Heart right ventricle (tissue), 16 donors: ENCODE data around the gene CACNA2D2. TPM values are rescaled to one million over a fixed set of nuclear protein-coding genes. Genes with fewer than 3 reads are reported as not detected.

Source experiments
- ATAC-seq, 8 donors: fragments of 200-7000 bp; cut with Tn5 transposase; one replicate each; pipeline ENCODE4 v1.9.1; 2020; ENCODE audit warnings: mild to moderate bottlenecking in 8 of 8, moderate library complexity in 8 of 8, moderate number of reproducible peaks in 1 of 8
- DNase-seq, 2 donors: peaks; one replicate each; pipeline ENCODE4 v3.0.0-alpha.2; 2020
- H3K27ac ChIP-seq, 10 donors: fragments of 200-600 bp; sonication (generic) in 2 of 10; one replicate each; pipeline versions ENCODE4 v1.5.0 to v1.8.0; 2020 to 2022; ENCODE audit warnings: mild to moderate bottlenecking in 3 of 10
- H3K27me3 ChIP-seq, 7 donors: fragments of 200-600 bp; one replicate each; pipeline ENCODE4 v1.8.0; 2021 to 2022; ENCODE audit warnings: mild to moderate bottlenecking in 2 of 7
- H3K36me3 ChIP-seq, 9 donors: fragments of 200-600 bp; sonication (generic) in 1 of 9; one replicate each; pipeline versions ENCODE4 v1.5.0 to v1.8.0; 2020 to 2022; ENCODE audit warnings: mild to moderate bottlenecking in 2 of 9
- H3K4me1 ChIP-seq, 9 donors: fragments of 200-600 bp; sonication (generic) in 1 of 9; one replicate each; pipeline versions ENCODE4 v1.5.0 to v1.8.0; 2020 to 2022; ENCODE audit warnings: mild to moderate bottlenecking in 4 of 9
- H3K4me3 ChIP-seq, 10 donors: fragments of 200-600 bp; sonication (generic) in 2 of 10; one replicate each; pipeline versions ENCODE4 v1.5.0 to v1.8.0; 2020 to 2022; ENCODE audit warnings: mild to moderate bottlenecking in 7 of 10, moderate library complexity in 2 of 10
- H3K9me3 ChIP-seq, 11 donors: fragments of 200-600 bp in 10 of 11; sonication (generic) in 2 of 11; one replicate each; pipeline versions ENCODE4 v1.5.0 to v1.8.0; 2013 to 2022; ENCODE audit warnings: mild to moderate bottlenecking in 2 of 11, control low read depth in 1 of 11, moderate library complexity in 1 of 11
- CTCF ChIP-seq, 9 donors: fragments of 200-600 bp; sonication (generic) in 2 of 9; IDR thresholded peaks; one replicate each; pipeline versions ENCODE4 v1.5.0 to v1.8.0; 2021 to 2022; ENCODE audit warnings: antibody characterized with exemption in 9 of 9, mild to moderate bottlenecking in 5 of 9, moderate library complexity in 1 of 9
- WGBS, 2 donors: extraction: QIAGEN DNeasy Blood & Tissue Kit; methylation state at CpG; one replicate each; pipeline ENCODE4 v1.1.7; 2013; ENCODE audit warnings: inconsistent platforms in 1 of 2; 5-methylcytosine and 5-hydroxymethylcytosine counted together
- intact Hi-C, 10 donors: fragments of 100-400 bp; cut with DNase I; formaldehyde crosslinking; loops; one replicate each; pipeline versions ENCODE4 v1.11.1 to v1.14.2; 2022
- polyA plus RNA-seq, 2 donors: library from polyadenylated mRNA; stranded (reverse); fragments of 200-250 nt; gene quantifications; one replicate each; pipeline ENCODE4 v1.2.3, GENCODE V29; 2013
- total RNA-seq, 10 donors: library from RNA; stranded (reverse); fragmentation: NEBNext Ultra II Directional in 3 of 10; extraction: Animal tissue kit (Norgen Biotek cat#: 25700) in 3 of 10; gene quantifications; one replicate each; pipeline versions ENCODE4 v1.2.1 to v1.2.4, GENCODE V29; 2021 to 2023
- donor health status: Arrhythmogenic right ventricular cardiomyopathy.
- donor health status: ischemic (EF 13 %, LVEDD 7.1; RV severe dilation, severe dysfunction).
- donor health status: healthy with polysubstance abuse.
- donor health status: DM: no; HTN: yes; CAD: no.
- donor health status: DM: no; HTN: no; CAD: no.
- donor health status: ischemic (EF 25% LVEDD 6.9; RV normal size, moderate dysfunction).
- donor health status: ischemic (EF 25% LVEDD 5.7; RV mildly dilated, moderate dysfunction).
- donor health status: healthy.
- donor health status: DM: yes; HTN: yes; CAD: no.
- donor health status: Ischemic cardiomyopathy.
- donor health status: ischemic (EF 35%, LVEDD 5.7; RV mildly dilated, moderate dysfunction).
- donor health status: nonischemic (EF 11% LVEDD 7.7; RV severe dilation, severe dysfunction).
- donor health status: DM: yes; HTN: yes; CAD: no.
- donor health status: PGD.
- donor health status: ischemic (EF 29% LVEDD 5.4; RV normal size, mild dysfunction).
- donor health status: nonischemic (EF 23%, LVEDD 6.1; RV moderate dilation, normal function).

Gene CACNA2D2
- total and polyA plus RNA-seq, 12 donors: 0.42 to 3.9 (median 2.4) TPM

GRCh38 chr3:50483374-50483773, 20.1 kb downstream of the CACNA2D2 start:
- no peak for DNase-seq
- H3K4me3 ChIP-seq: no peak overlapping the region
- ATAC-seq: no peak
- no peak overlapping the region for H3K27ac ChIP-seq
- H3K27me3 ChIP-seq: no peaks in the 10 kb centered on the region
- H3K4me1 ChIP-seq: peaks cover 0 to 11% (median 0%) of the 10 kb centered on the region in 9 donors
- intact Hi-C loops: no loop called here
- no peaks in the 10 kb centered on the region for H3K9me3 ChIP-seq
- WGBS, 2 donors: 82 to 86% methylated on average over 6 of the region's 6 CpGs
- TF ChIP-seq CTCF (IDR thresholded peaks at IDR 0.05): no peak
- H3K36me3 ChIP-seq: no peaks in the 10 kb centered on the region

DNA sequence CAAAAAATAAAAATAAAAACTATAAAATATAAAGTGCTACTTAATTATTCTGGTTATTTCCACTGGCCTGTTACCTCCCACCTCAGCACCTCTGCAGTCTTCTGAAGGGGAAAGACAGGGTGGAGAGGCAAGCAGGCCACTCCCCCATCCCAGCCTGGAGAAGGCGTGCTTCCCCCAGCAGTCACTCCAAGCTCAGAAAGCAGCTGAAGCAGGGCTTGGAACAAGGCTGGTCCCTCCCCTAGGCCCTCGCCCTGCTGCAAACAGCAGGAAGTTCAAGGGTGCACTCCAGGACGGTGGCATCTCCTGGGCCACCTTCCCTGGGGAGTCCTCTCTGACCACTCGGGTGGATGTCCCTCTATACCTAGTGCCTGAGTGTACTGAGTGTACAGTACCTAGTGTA, 21.4 kb downstream of the CACNA2D2 start:
- peaks cover 0 to 11% (median 0%) of the 10 kb centered on the region in 9 donors for H3K4me1 ChIP-seq
- no peak overlapping the region for H3K27ac ChIP-seq
- no peaks in the 10 kb centered on the region for H3K9me3 ChIP-seq
- 48 to 64% methylated on average over 4 of the region's 4 CpGs for WGBS, 2 donors
- no peaks in the 10 kb centered on the region for H3K36me3 ChIP-seq
- H3K4me3 ChIP-seq: no peak overlapping the region
- no peaks in the 10 kb centered on the region for H3K27me3 ChIP-seq
- no peak for TF ChIP-seq CTCF (IDR thresholded peaks at IDR 0.05)
- ATAC-seq (no peak), DNase-seq (no peak)
- intact Hi-C loops: no loop called here

- intact Hi-C loops: no loop called here
- ATAC-seq: no peak
- Histone ChIP-seq H3K27me3 (no peaks in the 10 kb centered on the region), H3K4me1 (peaks cover 0 to 11% (median 0%) of the 10 kb centered on the region in 9 donors), H3K36me3 (no peaks in the 10 kb centered on the region), H3K4me3 (no peak overlapping the region), H3K27ac (no peak overlapping the region), H3K9me3 (no peaks in the 10 kb centered on the region)
- no peak for TF ChIP-seq CTCF (IDR thresholded peaks at IDR 0.05)
- no peak for DNase-seq
- WGBS, 2 donors: 44 to 51% methylated on average over 4 of the region's 4 CpGs
These were observed 23.0 kb downstream of the CACNA2D2 start for GRCh38 chr3:50480471-50480870.

DNA sequence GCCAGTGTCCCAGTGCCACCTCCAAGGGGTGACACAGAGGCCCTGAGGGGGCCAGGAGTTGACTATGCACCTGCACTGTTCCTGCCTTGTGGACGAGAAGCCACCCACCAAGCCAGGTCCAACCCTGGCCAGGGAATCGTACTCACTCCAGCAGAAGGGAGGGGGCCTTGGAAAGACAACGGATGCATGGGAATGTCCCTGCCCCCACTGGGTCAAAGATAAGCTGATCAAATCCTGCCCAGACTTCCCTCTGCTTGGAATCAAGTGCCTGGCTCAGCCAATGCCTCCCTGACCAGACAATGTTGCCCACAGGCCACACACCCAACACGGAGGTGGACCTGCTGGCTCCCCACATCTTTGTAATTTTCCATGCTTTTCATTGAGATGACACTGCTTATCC, 23.9 kb downstream of the CACNA2D2 start:
- TF ChIP-seq CTCF (IDR thresholded peaks at IDR 0.05): no peak
- H3K4me1 ChIP-seq: peaks cover 0 to 11% (median 3%) of the 10 kb centered on the region in 9 donors
- intact Hi-C loops: no loop called here
- no peaks in the 10 kb centered on the region for H3K36me3 ChIP-seq
- H3K4me3 ChIP-seq: no peak overlapping the region
- ATAC-seq: no peak
- WGBS, 2 donors: 69 to 72% methylated on average over 4 of the region's 4 CpGs
- DNase-seq: no peak
- no peak overlapping the region for H3K27ac ChIP-seq
- H3K9me3 ChIP-seq: no peaks in the 10 kb centered on the region
- no peaks in the 10 kb centered on the region for H3K27me3 ChIP-seq
